ENCODE data around the gene IMMP2L.

DNA sequence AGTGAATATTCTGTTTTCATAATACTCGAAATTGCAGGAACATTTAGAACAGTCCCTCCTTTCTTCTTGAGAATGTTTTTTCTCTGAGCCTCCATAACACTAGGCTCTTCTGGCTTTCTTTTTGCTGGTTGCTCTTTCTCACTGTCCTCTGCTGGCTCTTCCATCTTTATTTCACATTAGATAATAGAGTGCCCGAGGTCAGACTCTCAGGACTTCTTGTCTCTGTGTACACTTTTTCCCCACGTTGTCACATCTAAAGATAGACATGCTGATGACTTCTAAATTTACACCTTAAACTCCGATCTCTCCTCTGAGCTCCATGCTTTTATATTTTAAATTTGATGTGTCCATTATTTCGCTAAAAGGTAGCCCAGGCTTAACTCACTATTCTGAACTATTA lies 486.8 kb downstream of the IMMP2L start:
- TF ChIP-seq, protein P1, sequence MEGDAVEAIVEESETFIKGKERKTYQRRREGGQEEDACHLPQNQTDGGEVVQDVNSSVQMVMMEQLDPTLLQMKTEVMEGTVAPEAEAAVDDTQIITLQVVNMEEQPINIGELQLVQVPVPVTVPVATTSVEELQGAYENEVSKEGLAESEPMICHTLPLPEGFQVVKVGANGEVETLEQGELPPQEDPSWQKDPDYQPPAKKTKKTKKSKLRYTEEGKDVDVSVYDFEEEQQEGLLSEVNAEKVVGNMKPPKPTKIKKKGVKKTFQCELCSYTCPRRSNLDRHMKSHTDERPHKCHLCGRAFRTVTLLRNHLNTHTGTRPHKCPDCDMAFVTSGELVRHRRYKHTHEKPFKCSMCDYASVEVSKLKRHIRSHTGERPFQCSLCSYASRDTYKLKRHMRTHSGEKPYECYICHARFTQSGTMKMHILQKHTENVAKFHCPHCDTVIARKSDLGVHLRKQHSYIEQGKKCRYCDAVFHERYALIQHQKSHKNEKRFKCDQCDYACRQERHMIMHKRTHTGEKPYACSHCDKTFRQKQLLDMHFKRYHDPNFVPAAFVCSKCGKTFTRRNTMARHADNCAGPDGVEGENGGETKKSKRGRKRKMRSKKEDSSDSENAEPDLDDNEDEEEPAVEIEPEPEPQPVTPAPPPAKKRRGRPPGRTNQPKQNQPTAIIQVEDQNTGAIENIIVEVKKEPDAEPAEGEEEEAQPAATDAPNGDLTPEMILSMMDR (conservative IDR thresholded peaks at IDR 0.05; ENCODE audit: low read depth, low read length), result no peak
- TF ChIP-seq EZH2 (IDR thresholded peaks at IDR 0.05; ENCODE audit: low read length, unreplicated experiment), result no peak
- no peak for TF ChIP-seq EZH2phosphoT487 (IDR thresholded peaks at IDR 0.05; ENCODE audit: borderline replicate concordance, low read length)
